Left kidney (tissue), 8 donors: ENCODE results near the gene MED14. TPM values are rescaled to one million over a fixed set of nuclear protein-coding genes. Genes with fewer than 3 reads are reported as not detected.
A peak's percentile ranks its signal among the peaks of the same experiment; 100 is the strongest.
"Not testable (repeated sequence)": the region's sequence is repeated elsewhere in the genome, so short reads cannot be mapped to it uniquely, and the experiment has no call there.

Source experiments
- DNase-seq: peaks from one replicate; pipeline ENCODE4 v3.0.0-alpha.2; 2013
- long read RNA-seq, 8 donors: transcript quantifications; one replicate each; lab custom pipeline, GENCODE V29; 2026
- polyA plus RNA-seq: library from polyadenylated mRNA; unstranded; fragments of 120-200 nt; gene quantifications from one replicate; pipeline ENCODE4 v1.2.1, GENCODE V29; 2013; ENCODE audit not compliant: insufficient read length

The MED14 gene
- 71.3 TPM for polyA plus RNA-seq
- long read RNA-seq, donor 1, partial matches to known transcripts, result 7 of 7 reads
- long read RNA-seq, donor 1, other reads (novel, unspliced or antisense), result 0 of 7 reads
- long read RNA-seq, donor 2, partial matches to known transcripts, result 0 of 1 reads
- long read RNA-seq, donor 2, other reads (novel, unspliced or antisense), result 0 of 1 reads
- long read RNA-seq, donor 3, result 0 reads
- long read RNA-seq, donor 4, result 0 reads
- long read RNA-seq, donor 5, full-length matches to known transcripts, result 2 of 7 reads
- long read RNA-seq, donor 5, partial matches to known transcripts, result 5 of 7 reads
- long read RNA-seq, donor 5, other reads (novel, unspliced or antisense), result 0 of 7 reads
- long read RNA-seq, donor 6, full-length matches to known transcripts, result 2 of 2 reads
- long read RNA-seq, donor 6, partial matches to known transcripts, result 0 of 2 reads
- long read RNA-seq, donor 6, other reads (novel, unspliced or antisense), result 0 of 2 reads
- long read RNA-seq, donor 7, result 0 reads
- long read RNA-seq, donor 8, result 0 reads

DNA sequence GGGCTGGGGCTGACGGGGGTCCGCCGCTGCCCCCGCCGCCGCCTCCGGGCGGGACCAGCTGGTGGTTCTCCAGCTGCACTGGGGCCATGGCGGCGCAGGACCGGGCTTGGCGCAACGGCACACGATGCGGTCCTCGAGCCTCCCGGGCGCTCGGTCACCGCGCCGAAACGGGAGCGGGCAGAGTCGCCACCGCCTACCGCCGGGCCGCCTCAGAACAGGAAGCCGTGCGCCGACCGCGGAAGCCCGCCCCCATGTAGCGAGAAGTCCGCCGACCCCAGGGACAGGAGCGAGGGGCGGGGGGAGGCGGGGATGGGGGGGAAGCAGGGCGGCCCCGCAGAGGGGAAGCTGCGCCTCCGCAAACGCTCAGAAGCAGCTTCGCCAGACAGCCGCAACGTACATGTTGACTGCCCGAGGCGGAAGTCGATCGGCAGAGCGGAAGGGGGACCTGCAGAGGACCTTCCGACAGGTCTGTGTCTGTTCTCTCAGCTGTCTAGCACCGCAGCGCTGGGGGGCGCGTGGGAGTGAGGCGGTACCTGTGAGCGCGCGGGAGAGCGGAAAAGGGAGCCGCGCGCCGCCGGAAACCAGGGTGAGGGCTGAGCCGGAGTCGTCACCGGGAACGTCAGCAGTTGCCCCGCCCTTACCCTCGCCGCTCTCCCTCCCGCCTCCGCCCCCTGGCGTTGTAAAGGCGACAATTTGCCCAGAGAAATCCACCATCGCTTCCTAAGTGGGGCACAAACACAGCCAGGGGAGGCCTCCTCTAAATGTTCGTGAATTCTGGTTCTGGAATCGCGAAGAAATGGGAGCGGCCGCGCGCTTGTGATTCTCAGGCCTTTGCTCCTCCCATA is at the start of gene MED14:
TSS of gene MED14 (minus strand) at position 218 of the 845 bp plus-strand sequence. CDS start at position 88, 130 bp downstream.
- peak; percentile 84 for DNase-seq

DNA sequence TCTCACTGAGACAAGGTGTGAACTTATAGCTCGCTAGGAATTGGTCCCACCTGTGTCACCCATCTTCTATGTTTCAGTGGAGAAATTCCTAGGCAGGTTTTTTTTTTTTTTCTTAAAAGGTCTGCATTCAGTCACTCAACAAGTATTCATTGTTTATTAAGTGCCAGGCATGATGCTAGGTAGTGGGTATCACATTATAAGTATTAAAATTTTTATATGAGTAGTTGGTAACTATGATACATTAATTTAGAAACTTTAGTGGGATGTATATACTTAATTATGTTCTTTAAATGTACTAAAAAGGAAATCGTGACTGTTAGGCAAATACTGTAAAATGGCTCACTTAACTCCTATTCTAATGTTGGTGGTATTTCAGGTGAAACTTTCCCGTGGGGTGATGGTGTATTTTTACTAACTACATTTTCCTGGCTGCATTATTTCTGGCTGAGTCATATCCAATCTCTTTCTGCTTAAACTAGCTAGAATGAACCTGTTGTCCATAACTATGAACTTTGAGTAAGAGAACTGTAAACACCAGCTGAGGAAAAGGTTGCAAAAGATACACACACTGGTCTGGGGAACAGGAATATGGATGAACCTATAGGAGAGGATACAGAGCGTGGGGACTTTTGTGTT is 49.3 kb upstream of the MED14 start:
- DNase-seq, result no peak

DNA sequence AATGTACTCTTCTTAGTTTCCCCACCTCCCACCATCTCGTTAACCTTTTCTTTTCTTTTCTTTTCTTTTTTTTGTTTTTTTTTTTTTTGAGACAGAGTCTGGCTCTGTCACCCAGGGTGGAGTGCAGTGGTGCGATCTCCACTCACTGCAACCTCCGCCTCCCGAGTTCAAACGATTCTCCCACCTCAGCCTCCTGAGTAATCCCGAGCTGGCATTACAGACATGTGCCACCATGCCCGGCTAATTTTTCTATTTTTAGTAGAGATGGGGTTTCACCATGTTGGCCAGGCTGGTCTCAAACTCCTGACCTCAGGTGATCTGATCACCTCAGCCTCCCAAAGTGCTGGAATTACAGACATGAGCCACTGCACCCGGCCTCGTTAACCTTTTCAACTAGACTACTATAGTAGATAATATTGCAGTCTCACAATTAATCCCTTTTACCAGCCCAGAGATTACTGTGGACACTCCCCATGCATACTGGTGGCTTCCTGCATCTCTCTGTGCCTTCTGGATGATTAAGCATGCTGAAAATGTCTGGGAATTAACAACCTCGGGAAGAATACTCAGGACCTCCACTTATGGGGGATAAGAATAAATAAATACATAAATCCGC is 47.4 kb upstream of the MED14 start:
- not testable (repeated sequence) for DNase-seq

DNA sequence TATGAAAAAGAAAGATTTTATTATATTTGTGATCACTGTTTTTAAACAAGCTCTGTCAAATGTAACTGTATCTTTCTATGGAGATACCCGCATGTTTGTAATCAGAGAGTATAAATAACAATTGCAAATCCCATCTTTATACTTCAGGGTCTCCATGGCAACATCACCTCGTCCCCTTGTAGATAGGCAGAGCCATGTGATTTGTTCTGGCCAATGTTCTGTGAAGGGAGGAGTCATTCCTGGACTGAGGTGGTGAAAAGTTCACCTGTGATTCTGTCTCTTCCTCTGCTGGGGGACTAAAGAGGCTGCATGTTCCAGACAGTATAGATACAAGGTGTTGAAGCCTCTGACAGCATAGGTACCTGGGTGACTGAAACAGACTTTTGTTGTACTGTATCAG is 45.6 kb upstream of the MED14 start:
- no peak for DNase-seq

DNA sequence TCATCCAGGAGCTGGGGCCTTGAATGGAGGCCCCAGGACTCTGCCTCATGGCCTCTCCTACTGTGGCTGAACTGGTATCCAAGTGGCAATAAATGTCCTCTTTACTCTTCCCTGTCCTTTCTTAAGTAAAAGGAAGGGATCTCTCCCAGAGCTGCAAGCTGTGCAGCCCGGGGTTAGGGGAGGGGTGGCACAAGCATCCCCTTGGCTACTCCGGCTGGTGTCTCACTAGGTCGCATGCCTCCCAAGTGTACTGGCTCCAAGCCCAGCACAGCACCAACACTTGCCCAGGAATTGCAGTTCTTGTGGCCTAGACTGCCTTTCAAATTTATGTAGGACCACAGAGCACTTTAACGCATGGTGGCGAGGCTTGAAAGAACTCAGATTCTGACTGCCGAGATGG is 44.7 kb upstream of the MED14 start:
- DNase-seq, result no peak

DNA sequence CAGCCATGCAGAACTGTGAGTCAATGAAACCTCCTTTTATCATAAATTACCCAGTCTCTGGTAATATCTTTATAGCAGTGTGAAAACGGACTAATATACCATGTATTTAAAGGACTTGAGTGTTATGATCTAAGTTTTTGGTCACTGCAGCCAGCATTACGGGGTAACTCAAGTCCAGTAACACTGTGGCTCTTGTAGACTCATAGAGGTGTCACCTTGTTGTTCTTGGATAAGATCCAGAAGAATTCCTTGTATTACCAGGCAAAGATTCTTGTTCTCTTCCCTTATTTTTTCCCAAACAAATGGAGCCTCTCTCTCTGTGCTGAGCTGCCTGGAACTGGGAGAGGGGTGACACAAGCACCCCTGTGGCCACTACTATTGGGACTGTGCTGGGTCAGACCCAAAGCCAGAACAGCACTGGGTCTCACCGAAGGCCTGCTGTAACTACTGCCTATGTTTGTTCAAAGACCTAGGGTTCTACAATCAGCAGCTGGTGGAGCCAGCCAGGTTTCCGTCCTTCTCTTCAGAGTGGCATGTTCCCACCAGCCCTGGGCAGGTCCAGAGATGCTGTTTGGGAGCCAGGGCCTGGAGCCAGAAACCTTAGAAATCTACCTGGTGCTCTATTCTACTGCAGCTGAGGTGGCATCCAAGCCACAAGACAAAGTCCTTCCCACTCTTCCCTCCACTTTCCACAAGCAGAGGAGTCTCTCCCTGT is 43.7 kb upstream of the MED14 start:
- no peak for DNase-seq

DNA sequence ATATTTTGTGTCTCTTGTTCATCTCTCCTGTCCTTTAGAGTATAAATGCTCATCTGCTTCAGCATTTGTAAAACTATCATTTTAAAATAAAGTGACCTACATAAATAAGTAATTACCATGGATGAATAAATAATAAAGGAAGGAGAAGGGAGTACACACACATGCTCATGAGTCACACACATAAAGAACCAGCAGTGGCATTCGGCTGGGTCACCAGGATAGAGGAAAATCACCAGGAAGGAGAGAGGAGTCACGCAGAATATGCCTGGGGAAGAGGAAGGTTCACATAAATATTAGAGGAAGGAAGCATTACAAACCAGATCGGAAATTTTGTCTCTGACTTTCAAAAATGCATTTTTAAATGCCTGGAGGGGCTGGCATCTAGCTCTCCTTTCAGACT is 38.5 kb upstream of the MED14 start:
- no peak for DNase-seq

DNA sequence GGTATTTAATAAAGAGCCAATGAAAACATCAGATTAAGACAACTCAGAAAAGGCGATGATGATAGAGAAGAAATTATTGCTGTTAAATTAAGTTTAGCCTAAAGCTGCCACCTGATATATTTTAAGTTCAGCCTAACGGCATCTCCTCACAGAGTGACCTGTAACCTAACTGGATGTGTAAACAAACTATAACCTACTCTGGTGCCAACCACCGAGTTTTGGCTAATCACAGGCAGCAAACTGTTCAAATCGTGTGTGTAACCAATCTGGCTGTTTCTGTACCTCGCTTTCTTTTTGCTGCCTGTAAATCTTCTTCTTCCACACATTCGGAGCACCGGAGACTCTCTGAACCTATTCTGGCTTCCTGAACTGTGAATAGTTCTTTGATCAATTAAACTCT is 37.8 kb upstream of the MED14 start:
- DNase-seq, result no peak

DNA sequence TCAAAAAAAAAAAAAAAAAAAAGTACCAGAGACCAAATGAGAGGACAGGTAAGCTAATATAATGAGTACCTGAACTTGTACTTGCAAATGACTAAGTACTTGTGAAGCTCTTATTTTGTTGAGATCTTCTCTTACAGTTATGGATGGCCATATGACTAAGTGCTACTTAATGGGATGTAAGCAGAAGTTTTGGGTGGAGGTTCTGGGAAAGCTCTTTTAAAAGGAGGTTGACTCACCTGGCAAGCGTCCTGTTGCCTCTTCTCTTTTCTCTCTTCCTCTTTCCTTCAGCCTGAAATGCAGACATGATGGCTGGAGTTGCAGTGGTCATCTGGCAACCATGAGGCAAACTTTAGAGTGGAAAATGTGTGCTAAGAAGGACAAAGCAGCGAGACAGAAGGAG is 36.9 kb upstream of the MED14 start:
- DNase-seq, result no peak

DNA sequence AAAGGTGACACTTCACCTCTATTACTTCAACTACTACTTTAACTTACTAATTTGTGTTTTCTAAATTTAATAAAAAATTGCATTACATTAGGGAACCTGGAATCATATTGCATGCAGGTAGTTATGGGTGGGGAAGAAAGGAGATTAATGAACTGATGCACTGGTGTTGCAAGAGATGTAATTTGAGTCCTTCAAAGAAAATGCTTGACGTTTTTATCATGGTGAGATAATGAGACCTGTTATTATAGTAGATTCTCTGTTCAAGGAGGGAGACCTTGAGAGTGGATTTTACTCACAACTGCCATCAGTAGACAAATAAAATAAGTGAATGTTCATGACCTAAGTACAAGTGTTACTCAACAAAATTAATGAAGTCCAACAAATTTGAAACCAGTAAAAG is 26.4 kb upstream of the MED14 start:
- no peak for DNase-seq

DNA sequence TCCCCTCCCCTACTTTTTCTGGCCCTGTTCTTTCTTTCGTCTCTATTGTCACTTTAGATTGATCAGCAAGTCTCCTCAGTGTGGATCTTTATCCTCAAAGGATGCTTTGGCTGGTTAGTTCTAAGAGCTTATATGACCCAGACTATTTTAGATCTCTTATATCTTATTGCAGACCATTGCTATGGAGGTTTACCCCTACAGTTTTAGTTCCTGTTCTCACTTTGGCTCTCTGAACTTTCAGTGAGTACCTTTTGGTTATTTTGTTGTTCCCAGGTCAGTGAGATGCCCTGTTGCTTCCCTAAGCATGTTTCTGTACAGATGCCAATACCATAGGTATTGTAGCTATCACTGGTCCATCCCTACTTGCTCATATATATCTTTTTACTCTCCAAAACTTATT is 24.0 kb upstream of the MED14 start:
- DNase-seq, result no peak

DNA sequence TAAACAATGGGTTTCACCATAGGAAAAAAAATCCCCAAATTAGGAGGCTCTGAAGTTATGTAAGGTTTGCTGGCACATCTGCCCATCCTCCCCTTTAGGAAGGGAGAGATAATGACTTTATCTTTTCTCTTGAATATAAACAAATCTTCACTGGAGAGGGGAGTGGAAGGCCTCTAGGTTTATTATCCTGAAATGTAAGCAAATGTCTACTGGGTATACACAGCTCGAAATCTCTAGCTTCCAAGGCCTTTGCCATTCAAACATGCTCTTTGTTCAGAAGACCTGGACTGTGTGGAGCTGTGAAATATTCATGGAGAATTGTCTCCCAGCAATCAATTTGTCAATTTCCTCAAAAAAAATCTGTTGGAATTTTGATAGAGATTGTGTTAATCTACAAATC is 21.7 kb upstream of the MED14 start:
- DNase-seq, result no peak

DNA sequence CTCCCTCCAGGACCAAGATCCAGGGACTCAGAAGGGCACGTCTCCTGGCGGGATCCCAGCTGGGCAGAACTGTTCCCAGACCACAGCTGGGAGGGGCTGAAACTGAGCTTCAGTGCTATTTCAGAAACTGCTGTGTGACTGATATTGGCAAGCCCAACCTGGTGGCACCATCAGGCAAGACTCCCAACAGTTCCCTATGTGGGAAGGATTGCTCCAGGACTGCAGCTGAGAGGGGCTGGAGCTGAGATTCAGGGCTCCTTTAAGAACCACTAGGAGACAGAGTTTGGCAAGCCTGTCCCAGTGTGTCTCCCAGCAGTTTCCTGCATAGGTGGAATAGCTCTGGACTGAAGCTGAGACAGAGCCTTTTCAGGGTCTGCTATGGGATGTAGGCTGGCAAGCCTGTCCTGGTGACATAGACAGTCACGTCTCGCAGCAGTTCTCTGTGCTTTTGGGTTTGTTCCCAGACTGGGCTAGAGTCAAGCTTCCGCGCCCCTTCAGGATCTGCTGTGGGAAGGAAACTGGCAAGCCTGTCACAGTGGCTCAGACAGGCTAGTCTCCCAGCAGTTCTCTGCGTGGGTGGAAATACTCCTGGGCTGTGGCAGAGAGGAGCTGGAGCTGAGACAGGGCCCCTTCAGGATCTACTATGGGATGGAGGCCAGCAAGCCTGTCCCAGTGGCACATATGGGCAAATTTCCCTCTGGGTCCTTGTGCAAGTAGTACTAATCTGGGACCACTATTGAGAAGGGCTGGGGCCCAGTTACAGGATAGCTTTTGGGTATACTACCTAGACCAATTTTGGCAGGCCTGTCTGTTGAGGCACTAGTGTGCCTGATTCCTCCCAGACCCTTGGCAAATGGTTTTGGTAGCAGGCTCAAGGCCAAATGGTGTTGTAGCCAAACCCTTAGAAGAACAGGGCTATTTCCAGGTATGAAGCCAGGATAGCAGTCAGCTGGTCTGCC is 20.2 kb upstream of the MED14 start:
- DNase-seq, result no peak

DNA sequence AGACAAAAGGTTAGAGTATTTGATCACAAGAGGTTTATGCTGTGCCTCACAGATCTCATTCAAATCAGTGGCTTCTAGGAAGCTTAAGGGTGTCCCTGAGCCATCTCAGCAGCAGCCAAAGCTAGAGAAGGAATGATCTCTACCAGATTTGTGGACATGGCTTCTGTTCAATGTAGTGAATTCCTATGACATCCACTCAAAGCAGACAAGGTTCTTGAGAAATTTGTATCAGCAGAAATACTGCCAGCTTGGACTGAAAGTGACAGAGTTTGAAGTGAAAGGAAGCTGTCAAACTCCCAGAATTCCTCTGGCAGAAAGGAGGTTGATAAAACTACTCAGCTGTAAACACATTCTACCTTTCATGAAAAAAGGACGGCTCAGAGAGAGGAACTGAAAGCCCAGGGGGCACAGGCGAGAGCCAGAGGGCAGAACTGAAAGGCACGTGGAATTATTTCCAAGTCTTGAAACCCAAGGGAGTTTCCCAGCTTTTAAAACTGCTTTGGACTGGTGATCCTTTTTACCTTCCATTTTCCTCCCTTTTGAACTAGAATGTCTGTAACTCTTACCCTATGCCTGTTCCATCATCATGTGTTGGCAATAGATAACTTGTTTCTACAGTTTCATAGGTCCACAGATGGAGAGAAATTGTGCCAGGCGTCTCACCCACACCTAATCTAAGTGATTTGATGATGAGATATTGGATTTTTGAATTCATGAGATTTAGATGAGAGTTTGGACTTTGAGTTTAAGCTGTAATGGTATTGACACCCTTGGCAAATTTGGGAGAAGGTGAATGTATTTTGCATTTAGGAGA is 14.5 kb upstream of the MED14 start:
- DNase-seq, result no peak

DNA sequence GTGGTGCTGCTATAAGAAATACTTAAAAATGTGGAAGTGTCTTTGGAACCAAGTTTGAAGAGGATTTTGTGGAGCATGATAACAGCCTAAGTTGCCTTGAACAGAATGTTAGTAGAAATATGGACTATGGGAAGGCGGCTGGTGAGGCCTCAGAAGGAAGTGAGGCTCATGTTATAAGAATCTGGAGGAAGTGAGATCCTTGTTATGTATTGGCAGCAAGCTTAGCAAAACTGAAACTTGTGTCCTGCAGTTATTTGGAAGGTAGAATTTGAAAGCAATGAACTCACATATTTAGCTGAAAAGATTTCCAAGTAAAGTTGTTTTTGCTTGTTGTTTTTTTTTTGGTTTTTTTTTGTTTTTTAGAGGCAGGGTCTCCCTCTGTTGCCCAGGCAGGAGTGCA is 13.6 kb upstream of the MED14 start:
- DNase-seq, result no peak

DNA sequence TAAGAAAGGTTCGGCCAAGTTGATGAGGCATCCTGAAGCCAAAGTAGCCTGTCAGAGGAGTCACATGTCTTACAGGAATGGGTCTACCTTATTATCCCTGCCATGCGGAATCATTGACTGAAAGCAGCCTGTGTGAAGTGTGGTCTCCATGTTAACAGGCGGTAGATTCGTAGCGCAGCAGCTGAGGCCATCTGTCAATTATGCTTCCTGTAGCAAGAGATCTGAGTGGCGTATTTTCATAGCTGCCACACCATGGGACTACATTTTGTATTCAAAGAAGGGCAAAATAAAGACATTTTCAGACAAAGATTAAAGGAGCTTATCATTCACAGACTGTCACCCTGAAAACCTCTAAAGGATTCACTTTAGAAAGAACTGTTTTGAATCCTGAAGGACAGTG is 11.2 kb upstream of the MED14 start:
- DNase-seq, result no peak

DNA sequence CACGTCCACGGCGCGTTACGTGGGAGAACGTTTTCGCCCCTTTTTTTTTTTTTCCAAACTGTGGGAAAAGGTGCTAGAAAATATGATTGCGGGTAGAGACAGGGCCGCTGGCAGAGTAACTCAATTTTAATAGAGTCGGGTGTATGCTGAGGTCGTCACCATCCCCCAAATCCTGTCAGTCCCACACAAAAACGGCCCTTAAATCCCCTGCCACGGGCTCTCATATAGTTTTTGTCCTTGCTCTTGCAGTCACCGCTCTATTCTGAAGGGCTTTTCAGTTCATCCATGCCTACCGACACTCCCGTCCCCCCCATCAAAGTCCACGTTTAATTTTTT is 796 bp upstream of the MED14 start:
- no peak for DNase-seq

DNA sequence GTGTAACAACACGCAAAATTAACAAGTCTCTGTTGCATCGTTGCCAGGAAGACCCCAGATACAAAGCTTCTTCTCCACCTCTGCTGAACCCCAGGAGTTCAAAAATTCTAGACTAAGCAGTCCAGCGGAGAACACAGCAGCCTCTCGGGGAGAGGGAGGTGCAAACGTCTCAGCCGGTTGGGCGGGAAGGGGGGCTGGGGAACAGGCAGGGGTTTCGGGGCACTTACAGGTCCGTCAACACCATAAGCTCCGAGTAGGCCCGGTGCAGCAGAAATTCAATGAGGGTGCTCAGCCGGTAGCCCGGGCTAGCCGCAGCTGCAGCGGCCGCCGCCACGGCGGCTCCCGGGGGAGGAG is 394 bp downstream of the MED14 start:
- no peak for DNase-seq

DNA sequence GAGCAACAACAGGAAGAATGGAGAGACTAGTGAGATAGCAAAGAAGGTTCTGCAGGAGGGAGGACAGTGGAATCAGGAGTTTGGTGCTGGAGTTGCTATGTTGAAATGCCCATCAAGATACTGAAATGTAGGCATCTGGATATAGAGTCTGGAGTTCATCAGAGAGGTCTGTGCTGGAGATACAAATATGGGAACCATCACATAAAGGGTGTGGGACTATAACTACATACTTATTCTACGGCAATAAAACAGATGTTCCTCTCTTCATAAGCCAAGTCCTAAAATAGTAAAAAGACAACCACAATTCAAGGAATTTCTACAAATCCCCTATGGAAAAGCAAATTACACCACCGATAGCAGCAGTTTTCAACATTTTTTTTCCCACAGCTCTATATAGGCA is 1.6 kb downstream of the MED14 start:
- no peak for DNase-seq

DNA sequence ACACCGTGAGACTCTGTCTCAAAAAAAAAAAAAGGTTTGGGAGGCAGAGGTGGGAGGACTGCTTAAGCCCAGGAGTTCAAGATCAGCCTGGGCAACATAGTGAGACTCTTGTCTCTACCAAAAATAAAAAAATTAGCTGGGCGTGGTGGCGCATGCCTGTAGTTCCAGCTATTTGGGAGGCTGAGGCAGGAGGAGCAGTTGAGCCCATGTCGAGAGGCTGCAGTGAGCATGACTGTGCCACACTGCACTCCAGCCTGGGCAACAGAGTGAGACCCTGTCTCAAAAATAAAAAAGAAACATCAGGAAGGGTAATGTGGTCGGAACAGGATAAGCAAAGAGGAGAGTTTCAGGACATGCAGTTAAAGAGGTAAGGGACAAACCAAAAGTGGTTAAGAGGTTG is 2.8 kb downstream of the MED14 start:
- DNase-seq, result not testable (repeated sequence)
